ENCODE data around the gene GNG7.
"Not testable (repeated sequence)": the region's sequence is repeated elsewhere in the genome, so short reads cannot be mapped to it uniquely, and the experiment has no call there.

GNG7 gene

GRCh38 chr19:2685204-2685704, 17.2 kb downstream of the GNG7 start:
- H3K27me3 Mint-ChIP-seq: no peaks in the 10 kb centered on the region
- H3K4me1 Mint-ChIP-seq (ENCODE audit: low read depth): peaks cover 12% of the 10 kb centered on the region
- no peak overlapping the region for H3K27ac Mint-ChIP-seq
- intact Hi-C loops (cut with micrococcal nuclease): no loop called here
- H3K9me3 Mint-ChIP-seq: no peaks in the 10 kb centered on the region
- no peaks in the 10 kb centered on the region for H3K36me3 Mint-ChIP-seq (ENCODE audit: low read depth)
- H3K4me3 Mint-ChIP-seq: no peak overlapping the region

- H3K4me3 Mint-ChIP-seq: no peak overlapping the region
- H3K27me3 Mint-ChIP-seq: peaks cover 2% of the 10 kb centered on the region
- peaks cover 5% of the 10 kb centered on the region for H3K36me3 Mint-ChIP-seq (ENCODE audit: low read depth)
- H3K9me3 Mint-ChIP-seq: peaks cover 12% of the 10 kb centered on the region
- H3K27ac Mint-ChIP-seq: no peak overlapping the region
- peaks cover 22% of the 10 kb centered on the region for H3K4me1 Mint-ChIP-seq (ENCODE audit: low read depth)
- intact Hi-C loops (cut with micrococcal nuclease): no loop called here
Measured at GRCh38 chr19:2683430-2684003, 19.0 kb downstream of the GNG7 start.

DNA sequence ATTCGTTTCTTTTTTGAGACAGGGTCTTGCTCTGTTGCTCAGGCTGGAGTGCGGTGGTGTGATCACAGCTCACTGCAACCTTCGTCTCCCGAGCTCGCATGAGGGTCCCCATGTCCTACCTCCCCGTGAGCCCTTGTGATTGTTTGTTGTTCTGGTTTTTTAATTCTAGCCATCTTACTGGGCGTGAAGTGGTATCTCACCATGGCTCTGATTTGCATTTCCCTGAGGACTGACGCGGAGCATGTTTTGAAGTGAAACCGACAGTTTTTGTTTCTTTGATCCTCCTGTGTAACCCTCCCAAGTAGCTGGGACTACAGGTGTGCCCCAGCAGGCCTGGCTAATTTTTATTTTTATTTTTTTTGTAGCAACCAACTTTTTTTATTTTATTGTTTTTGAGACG, 21.7 kb downstream of the GNG7 start:
- H3K4me3 Mint-ChIP-seq: no peak overlapping the region
- intact Hi-C loops (cut with micrococcal nuclease): no loop called here
- peaks cover 49% of the 10 kb centered on the region for H3K4me1 Mint-ChIP-seq (ENCODE audit: low read depth)
- H3K36me3 Mint-ChIP-seq (ENCODE audit: low read depth): peaks cover 6% of the 10 kb centered on the region
- peaks cover 18% of the 10 kb centered on the region for H3K9me3 Mint-ChIP-seq
- H3K27ac Mint-ChIP-seq: peak overlapping the region; percentile 78
- H3K27me3 Mint-ChIP-seq: peaks cover 4% of the 10 kb centered on the region

- Mint-ChIP-seq H3K9me3 (peaks cover 18% of the 10 kb centered on the region), H3K4me1 (ENCODE audit: low read depth) (peaks cover 59% of the 10 kb centered on the region), H3K27ac (no peak overlapping the region), H3K4me3 (no peak overlapping the region), H3K36me3 (ENCODE audit: low read depth) (peaks cover 6% of the 10 kb centered on the region), H3K27me3 (peaks cover 4% of the 10 kb centered on the region)
- intact Hi-C loops (cut with micrococcal nuclease): no loop called here
Measured at GRCh38 chr19:2679439-2679838, 23.1 kb downstream of the GNG7 start.

- peaks cover 18% of the 10 kb centered on the region for H3K9me3 Mint-ChIP-seq
- peaks cover 59% of the 10 kb centered on the region for H3K4me1 Mint-ChIP-seq (ENCODE audit: low read depth)
- H3K27me3 Mint-ChIP-seq; intact Hi-C loops (cut with micrococcal nuclease); H3K4me3 Mint-ChIP-seq; H3K36me3 Mint-ChIP-seq (ENCODE audit: low read depth): not testable (repeated sequence)
- H3K27ac Mint-ChIP-seq: peak overlapping the region; percentile 77
Measured at GRCh38 chr19:2678948-2679347, 23.5 kb downstream of the GNG7 start.

DNA sequence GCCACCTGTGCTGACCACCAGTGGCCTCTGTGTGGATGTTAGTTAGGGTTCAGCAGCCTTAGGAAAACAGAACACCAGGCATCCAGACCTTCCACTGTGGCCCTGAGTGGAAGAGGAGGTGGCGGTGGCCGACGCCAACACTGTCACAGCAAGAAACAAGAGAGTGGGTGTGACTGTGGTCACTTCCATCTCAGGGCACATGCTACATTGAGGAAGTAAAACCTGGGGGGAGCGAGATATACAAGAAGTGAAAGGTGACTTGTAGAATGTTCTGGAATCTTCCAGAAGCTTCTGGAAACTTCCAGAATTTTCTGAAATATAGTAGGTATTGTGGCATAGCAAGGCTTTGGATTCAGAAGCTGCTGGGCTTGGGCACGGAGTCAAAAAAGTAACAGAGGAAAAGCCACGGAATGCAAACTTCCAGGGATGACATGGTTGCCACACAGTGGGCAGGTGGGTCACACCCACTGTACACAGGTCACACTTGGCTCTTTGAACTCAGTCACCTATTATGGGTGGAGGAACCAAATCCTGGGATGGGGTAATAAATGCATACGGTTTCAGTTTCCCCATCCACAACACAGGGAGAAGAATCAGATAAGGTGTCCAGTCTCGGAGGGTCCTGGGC, 24.3 kb downstream of the GNG7 start:
- Mint-ChIP-seq H3K27me3 (peaks cover 4% of the 10 kb centered on the region), H3K4me3 (no peak overlapping the region), H3K27ac (peak overlapping the region; percentile 77), H3K36me3 (ENCODE audit: low read depth) (peaks cover 6% of the 10 kb centered on the region), H3K9me3 (peaks cover 18% of the 10 kb centered on the region), H3K4me1 (ENCODE audit: low read depth) (peaks cover 59% of the 10 kb centered on the region)
- intact Hi-C loops (cut with micrococcal nuclease): no loop called here

DNA sequence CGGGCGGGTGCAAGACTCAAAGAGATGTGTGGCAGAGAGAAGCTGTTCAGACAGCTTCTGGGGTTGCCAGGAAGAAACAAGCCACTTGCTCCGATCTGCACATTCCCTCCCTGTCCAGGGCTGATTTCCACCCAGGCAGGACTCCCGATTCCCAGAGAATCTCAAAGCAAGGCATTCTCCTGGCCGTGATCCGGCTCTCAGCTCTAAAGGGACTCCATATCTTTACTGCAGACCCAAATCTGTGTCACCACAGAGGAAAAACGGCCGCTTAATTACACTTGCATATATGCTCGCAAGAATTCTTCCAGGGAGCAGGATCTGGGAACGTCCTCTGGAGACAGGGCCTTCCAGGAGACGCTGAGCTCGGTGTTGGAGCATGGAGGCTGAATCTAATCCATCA, 25.7 kb downstream of the GNG7 start:
- intact Hi-C loops (cut with micrococcal nuclease): no loop called here
- Mint-ChIP-seq H3K27ac (peak overlapping the region; percentile 77), H3K4me1 (ENCODE audit: low read depth) (peaks cover 55% of the 10 kb centered on the region)

DNA sequence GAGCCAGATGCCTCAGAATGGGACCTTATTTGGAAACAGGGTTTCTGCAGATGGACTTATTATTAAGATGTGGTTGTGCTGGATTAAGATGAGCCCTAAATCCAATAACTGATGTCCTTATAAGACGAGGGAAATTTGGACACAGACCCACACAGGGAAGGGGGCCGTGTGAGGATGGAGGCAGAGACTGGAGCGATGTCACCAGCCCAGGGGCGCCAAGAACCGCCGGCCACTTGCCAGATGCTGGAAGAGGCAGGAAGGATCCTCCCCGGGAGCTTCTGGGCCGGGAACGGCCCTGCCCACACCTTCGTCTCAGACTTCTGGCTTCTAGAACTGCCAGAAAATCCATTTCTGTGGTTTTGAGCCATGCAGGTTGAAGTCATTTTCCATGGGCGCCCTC, 26.6 kb downstream of the GNG7 start:
- Mint-ChIP-seq H3K4me1 (ENCODE audit: low read depth) (peaks cover 48% of the 10 kb centered on the region), H3K9me3 (peaks cover 18% of the 10 kb centered on the region), H3K4me3 (no peak overlapping the region), H3K27ac (no peak overlapping the region), H3K36me3 (ENCODE audit: low read depth) (peaks cover 6% of the 10 kb centered on the region), H3K27me3 (peaks cover 4% of the 10 kb centered on the region)
- intact Hi-C loops (cut with micrococcal nuclease): no loop called here

More for the DNA sequence above, 25.7 kb downstream of the GNG7 start:
- no peak overlapping the region for H3K4me3 Mint-ChIP-seq
- H3K9me3 Mint-ChIP-seq: peaks cover 18% of the 10 kb centered on the region
- H3K27me3 Mint-ChIP-seq: peaks cover 4% of the 10 kb centered on the region
- H3K36me3 Mint-ChIP-seq (ENCODE audit: low read depth): peaks cover 6% of the 10 kb centered on the region

- Mint-ChIP-seq H3K36me3 (ENCODE audit: low read depth) (no peaks in the 10 kb centered on the region), H3K4me1 (ENCODE audit: low read depth) (peaks cover 4% of the 10 kb centered on the region), H3K4me3 (no peak overlapping the region), H3K27me3 (no peaks in the 10 kb centered on the region), H3K27ac (no peak overlapping the region), H3K9me3 (no peaks in the 10 kb centered on the region)
- intact Hi-C loops (cut with micrococcal nuclease): no loop called here
Measured at GRCh38 chr19:2670217-2670616, 32.3 kb downstream of the GNG7 start.

- Mint-ChIP-seq H3K9me3 (peaks cover 4% of the 10 kb centered on the region), H3K36me3 (ENCODE audit: low read depth) (no peaks in the 10 kb centered on the region), H3K4me3 (no peak overlapping the region), H3K27ac (no peak overlapping the region), H3K27me3 (no peaks in the 10 kb centered on the region), H3K4me1 (ENCODE audit: low read depth) (peaks cover 10% of the 10 kb centered on the region)
- intact Hi-C loops (cut with micrococcal nuclease): no loop called here
Measured at GRCh38 chr19:2668175-2668763, 34.2 kb downstream of the GNG7 start.

GRCh38 chr19:2667349-2667748, 35.1 kb downstream of the GNG7 start:
- peaks cover 13% of the 10 kb centered on the region for H3K9me3 Mint-ChIP-seq
- H3K27ac Mint-ChIP-seq; H3K4me1 Mint-ChIP-seq (ENCODE audit: low read depth); H3K36me3 Mint-ChIP-seq (ENCODE audit: low read depth); H3K27me3 Mint-ChIP-seq; intact Hi-C loops (cut with micrococcal nuclease); H3K4me3 Mint-ChIP-seq: not testable (repeated sequence)

DNA sequence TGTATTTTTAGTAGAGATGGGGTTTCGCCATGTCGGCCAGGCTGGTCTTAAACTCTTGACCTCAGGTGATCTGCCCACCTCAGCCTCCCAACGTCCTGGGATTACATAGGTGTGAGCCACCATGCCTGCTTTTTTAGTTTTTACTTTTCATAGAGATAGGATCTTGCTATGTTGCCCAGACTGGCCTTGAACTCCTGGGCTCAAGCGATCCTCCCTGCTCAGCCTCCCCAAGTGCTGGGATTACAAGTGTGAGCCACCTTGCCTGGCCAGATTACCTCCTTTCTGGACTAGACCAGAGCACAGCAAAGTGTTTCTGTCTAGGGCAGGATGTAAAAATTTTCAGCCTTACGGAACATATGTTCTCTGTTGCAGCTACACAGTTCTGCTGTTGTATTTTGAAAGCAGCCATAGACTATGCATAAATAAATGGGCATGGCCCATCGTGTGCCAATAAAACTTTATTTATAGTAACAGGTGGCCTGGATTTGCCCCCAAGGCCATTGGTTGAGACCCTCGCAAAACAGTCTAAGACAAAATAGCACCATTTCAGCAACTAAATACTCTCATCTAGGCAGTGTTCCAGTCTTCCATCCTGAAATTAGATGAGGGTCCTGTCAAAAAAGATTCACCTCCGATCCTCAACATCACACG, 36.0 kb downstream of the GNG7 start:
- intact Hi-C loops (cut with micrococcal nuclease): no loop called here
- Mint-ChIP-seq H3K4me3 (no peak overlapping the region), H3K36me3 (ENCODE audit: low read depth) (no peaks in the 10 kb centered on the region), H3K9me3 (peaks cover 22% of the 10 kb centered on the region), H3K27me3 (no peaks in the 10 kb centered on the region), H3K27ac (no peak overlapping the region), H3K4me1 (ENCODE audit: low read depth) (peaks cover 10% of the 10 kb centered on the region)

DNA sequence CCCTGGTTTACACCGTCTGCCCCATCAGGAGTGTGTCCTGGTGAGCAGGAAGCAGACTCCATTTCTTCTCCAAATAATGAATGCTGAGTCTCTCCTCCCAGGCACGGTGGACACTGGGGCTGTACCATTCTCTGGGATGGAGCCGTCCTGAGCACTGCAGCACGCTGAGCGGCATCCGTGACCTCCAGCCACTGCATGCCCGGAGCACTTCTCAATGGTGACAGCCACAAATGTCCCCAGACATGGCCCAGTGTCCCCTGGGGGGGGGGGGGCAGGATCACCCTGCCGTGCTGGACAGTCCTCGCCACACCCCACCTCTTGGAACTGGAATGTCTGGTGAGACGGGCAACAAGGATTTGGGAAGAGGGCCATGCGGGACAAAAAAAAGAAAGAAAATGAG, 37.4 kb downstream of the GNG7 start:
- Mint-ChIP-seq H3K4me1 (ENCODE audit: low read depth) (peaks cover 10% of the 10 kb centered on the region), H3K4me3 (no peak overlapping the region), H3K9me3 (peaks cover 25% of the 10 kb centered on the region), H3K27ac (no peak overlapping the region), H3K36me3 (ENCODE audit: low read depth) (no peaks in the 10 kb centered on the region), H3K27me3 (no peaks in the 10 kb centered on the region)
- intact Hi-C loops (cut with micrococcal nuclease): no loop called here

DNA sequence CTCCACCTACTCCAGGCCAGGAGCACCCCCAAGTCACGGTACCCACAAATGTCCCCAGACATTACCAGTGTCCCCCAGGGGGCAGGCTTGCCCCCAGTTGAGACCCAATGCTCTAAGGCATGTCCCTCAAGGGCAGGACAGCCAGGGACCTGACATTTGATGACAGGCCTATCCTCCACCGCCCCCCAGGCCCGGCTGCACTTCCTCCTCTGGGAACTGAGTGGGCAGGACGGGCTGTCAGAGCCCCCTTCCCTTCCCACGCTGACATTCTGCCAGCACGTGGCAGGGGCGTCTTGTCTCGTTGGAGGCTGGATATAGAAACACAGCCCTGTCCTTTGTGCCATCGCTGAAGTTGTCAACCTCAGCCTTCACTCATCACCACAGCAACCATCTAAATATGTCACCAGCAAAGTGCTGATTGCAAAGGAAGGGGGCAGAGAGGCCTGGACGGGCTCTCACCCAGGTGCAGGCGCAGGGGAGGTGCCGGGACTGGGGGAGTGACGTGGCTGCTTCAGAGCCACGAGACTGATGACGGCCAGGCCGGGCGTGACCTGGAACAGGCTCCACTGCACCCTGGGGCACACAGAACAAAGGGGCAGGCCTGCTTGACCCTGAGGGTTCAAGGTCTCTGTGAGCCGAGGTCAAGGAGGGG, 38.4 kb downstream of the GNG7 start:
- H3K9me3 Mint-ChIP-seq: peaks cover 25% of the 10 kb centered on the region
- intact Hi-C loops (cut with micrococcal nuclease): no loop called here
- no peak overlapping the region for H3K4me3 Mint-ChIP-seq
- H3K4me1 Mint-ChIP-seq (ENCODE audit: low read depth): peaks cover 10% of the 10 kb centered on the region
- no peak overlapping the region for H3K27ac Mint-ChIP-seq
- no peaks in the 10 kb centered on the region for H3K27me3 Mint-ChIP-seq
- no peaks in the 10 kb centered on the region for H3K36me3 Mint-ChIP-seq (ENCODE audit: low read depth)

Measured in dendritic cell treated with granulocyte-macrophage colony-stimulating factor and Interleukin-4, amounts not matched to agents 40 ng/mL and 50 ng/mL, for 4 days (primary cell).